ENCODE results near the gene CACNA2D4.

The CACNA2D4 gene

GRCh38 chr12:1870998-1871917 is 47.2 kb downstream of the CACNA2D4 start:
- DNase-seq (ENCODE audit: low read depth) = no peak

- no peak for DNase-seq (ENCODE audit: low read depth)
Observed at GRCh38 chr12:1870086-1870485, 48.4 kb downstream of the CACNA2D4 start.

DNA sequence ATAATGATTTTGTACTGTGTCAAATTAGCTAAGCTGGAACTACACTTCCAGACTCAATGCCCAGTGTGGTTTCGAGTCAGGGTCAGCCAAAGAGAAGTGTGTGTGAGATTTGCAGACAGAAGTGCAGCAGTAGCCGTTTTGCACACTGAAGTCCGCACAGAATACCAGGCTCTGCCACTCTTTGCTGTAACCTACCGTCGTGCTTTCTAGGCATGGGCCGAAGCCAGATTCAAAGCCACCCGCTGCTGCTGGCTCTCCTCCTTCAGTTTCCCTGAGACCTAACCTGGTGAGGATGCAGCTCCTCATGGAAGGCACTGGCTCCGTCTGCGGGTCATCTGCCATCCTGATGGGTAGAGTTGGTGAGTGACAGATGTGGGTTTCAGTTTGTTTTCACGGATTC is 49.3 kb downstream of the CACNA2D4 start:
- DNase-seq (ENCODE audit: low read depth) = no peak

DNA sequence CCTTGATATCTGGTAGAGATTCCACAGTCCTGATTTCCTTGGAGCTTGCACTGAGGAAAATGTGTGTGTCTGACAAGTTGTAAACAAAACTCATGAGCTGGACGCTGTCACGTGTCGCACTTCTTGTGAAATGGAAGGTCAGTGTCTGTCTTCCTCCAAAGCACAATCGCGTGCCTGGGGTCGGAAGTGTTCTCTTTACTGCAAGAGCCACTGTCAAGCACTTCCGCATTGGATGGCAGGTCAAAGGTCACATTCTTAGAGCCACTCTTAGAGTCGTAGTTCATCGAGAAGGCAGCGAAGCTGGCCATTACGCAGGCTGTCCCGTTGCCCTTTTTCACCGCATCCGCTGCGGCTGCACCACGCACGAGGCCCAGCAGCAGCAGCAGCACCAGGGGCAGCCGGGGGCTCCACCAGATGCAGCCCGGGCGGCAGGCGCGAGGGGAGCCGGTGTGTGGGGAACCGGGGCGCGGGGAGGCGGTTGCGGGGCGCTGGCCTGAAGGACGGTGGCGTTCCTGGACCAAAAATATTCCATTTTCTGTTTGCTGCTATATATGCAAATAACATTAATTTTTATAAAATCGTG is 53.1 kb downstream of the CACNA2D4 start:
- no peak for DNase-seq (ENCODE audit: low read depth)

DNA sequence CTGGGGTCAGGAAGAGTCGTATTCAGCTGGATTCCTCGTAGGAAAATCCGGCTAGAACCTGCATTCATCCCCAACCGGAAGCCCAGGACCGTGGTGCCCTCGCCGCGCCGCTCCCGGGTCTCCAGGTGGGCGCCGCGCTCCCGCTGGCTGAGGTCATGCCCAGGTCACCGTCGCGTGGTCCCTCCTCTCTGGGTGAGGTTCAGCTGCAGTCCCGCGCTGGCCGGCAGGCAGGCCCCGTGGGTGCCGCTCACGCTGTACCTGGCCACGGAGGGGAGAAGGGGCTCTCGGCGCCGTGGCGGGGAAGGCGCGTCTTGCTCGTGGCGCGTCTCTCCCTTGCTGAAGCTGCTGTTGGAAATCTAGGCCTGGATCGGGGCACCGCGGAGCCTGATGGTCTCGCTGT is 53.6 kb downstream of the CACNA2D4 start:
- no peak for DNase-seq (ENCODE audit: low read depth)

- no peak for DNase-seq (ENCODE audit: low read depth)
Observed at GRCh38 chr12:1864456-1864855, 54.0 kb downstream of the CACNA2D4 start.

- DNase-seq (ENCODE audit: low read depth) = no peak
Observed at GRCh38 chr12:1863823-1864222, 54.6 kb downstream of the CACNA2D4 start.

- no peak for DNase-seq (ENCODE audit: low read depth)
Observed at GRCh38 chr12:1862973-1863372, 55.5 kb downstream of the CACNA2D4 start.

GRCh38 chr12:1859643-1860042 is 58.8 kb downstream of the CACNA2D4 start:
- DNase-seq (ENCODE audit: low read depth) = no peak

- no peak for DNase-seq (ENCODE audit: low read depth)
Observed at GRCh38 chr12:1858456-1858855, 60.0 kb downstream of the CACNA2D4 start.

DNA sequence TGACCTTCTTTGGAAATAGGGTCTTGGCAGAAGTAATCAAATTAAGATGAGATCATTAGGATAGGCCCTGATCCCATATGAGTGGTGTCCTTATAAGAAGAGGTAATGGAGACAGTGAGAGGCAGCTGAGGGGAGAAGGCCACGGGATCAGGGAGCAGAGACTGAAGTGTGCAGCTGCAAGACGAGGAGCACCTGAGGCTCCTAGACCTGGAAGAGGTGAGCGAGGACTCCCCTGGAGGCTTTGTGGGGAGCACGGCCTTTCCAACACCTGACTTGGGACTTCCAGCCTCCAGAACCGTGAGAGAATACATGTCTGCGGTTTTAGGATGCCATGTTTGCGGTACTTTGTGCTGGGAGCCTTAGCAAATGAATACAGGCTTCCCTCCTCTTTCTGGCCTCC is 60.6 kb downstream of the CACNA2D4 start:
- DNase-seq (ENCODE audit: low read depth) = no peak

DNA sequence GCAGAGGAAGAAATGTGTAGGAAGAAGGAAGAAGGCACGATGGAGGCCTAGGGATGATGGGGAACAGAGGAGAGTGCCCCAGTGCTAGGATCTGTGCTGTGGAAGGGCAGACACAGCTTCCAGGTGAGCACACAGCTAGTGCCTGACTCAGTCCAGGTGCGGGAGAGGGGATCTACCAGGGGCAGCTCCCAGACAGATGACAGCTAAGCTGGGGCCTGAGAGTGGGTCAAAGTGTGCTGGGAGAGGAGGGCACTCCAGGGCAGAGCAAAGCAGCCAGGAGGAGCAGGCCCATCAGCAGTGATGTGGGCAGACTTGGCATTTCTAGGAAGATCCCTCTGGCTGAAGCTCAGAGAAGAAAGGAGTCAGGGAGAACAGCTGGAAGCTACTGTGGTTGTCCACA is 61.4 kb downstream of the CACNA2D4 start:
- DNase-seq (ENCODE audit: low read depth) = no peak

DNA sequence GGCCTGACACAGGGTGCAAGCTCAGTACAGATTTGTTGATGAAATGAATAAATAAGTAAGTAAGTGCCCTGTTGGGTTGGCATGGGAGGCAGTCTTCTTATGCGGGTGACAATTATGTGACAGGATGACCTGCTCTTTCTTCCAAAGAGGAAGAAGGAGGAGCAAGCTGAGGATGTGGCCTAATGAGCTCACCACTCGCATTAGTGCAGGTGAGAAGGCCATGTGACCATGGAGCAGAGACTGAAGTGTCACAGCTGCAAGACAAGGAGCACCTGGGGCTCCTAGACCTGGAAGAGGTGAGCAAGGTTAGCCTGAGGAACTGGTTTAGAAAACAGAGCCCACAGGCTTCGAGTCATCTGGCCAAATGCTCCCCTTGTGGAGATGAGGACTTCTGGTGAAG is 63.2 kb downstream of the CACNA2D4 start:
- no peak for DNase-seq (ENCODE audit: low read depth)

- no peak for DNase-seq (ENCODE audit: low read depth)
Observed at GRCh38 chr12:1853716-1854115, 64.7 kb downstream of the CACNA2D4 start.

DNA sequence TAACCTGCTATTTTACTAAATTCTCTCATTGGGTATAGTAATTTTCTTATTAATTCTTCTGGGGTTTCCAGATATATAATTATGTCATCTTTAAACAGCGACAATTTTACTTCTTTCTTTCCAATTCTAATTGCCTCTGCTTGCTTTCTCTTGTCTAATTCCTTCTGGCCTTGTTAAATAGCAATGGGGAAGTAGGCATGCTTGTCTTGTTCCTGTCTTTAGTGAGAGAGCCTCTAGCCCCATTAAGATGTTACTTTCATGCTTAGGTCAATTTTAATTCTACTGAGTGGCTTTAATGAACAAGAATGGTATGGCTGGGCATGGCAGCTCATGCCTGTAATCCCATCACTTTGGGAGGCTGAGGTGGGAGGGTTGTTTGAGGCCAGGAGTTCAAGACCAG is 66.4 kb downstream of the CACNA2D4 start:
- DNase-seq (ENCODE audit: low read depth) = no peak

- DNase-seq (ENCODE audit: low read depth) = no peak
Observed at GRCh38 chr12:1851151-1851701, 67.2 kb downstream of the CACNA2D4 start.

DNA sequence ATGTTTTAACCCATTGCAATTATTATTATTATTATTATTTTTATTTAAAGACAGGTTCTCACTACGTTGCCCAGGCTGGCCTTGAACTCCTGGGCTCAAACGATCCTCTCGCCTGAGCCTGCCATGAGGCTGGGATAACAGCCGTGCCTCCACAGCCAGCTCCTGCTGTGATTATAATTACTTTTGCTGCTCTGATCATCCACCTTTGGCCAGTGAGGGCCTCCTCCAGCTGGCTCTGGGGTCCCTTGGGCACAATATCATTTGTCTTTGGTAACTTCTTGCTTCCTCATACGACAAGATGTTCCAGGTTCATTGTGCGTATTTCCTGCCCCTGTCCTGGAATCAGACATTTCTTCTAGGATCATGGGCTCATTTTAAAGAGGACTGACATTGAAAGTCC is 69.7 kb downstream of the CACNA2D4 start:
- DNase-seq (ENCODE audit: low read depth) = no peak

DNA sequence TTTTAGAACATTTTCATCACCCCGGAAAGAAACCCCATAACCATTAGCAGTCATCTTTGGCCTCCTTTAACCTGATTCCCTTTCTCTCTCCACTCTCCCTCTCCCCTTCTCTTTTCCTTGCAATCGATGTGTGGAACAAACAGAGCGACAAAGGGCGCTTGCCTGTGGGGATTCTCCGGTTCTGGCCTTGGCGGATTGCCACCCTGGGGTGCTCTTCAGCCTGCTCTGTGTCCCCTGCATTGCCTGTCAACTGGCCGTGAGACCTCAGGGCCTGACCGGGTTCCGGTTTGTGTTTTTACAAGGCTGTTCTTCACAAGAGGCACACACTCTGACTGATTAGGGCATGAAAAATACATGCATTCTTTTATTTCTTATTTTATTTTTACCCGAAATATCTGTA is 70.3 kb downstream of the CACNA2D4 start:
- DNase-seq (ENCODE audit: low read depth) = no peak

DNA sequence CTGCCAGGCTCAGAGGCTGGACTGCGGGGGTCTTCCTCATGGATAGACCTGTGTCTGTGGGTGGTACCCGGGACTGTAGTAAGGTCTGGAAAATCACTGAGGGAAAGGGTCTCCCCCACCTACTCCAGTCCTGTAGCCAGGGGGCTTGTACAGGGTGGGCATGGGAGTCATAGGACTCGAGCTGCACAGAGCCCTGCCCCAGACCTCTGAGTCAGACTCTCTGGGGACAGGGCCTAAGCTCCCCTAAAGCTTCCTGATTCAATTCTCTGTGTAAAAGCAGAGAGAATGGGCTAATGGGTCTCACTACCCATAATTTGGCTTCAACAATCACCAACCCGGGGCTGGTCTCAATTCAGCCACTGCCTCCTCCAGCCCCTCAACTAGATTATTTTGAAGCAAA is 71.0 kb downstream of the CACNA2D4 start:
- DNase-seq (ENCODE audit: low read depth) = no peak

DNA sequence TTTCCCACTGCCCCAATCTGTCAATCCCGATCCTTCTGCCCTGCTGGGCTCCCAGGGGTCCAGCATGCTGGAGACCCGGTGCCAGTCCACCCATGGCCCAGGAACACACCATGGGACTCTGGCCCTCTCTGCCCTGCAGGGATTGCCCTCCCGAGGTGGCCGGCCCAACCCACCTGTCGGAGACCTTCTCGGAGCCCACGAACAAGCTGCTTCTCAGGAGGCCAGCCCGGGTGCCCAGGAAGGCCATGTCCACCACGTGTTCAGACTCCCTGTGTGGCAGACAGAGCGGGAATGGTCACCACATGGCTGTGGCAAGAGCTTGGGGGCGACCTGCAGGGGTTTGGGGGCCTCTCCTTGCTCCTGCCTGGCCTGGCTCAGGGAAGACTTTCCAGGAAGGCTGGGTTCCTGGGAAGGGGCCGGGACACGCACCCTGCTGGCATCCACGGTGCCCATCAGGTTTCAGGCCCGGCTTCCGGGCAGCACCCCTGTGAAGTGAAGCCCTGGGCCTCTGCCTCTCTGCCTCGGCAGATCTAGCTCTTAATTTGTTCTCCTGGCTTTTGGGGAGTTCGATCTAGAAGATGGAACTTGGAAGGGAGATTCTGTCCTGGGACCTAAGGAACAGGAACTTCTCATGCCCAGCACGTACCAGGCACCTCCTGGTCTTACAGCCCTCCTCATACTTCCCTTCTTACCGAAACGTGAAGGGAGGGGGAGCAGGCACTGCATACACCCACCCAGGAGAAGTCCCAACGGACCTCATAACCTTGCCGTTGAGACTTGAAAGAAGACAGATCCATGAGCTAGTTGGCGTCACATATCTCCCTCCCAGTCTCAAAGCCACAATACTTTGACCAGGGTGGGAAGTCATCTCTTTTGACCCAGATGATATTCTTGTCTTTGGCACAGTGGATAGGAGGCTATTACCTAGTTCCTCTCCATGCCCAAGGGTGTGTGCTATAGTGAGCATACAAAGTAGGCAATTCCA is 71.7 kb downstream of the CACNA2D4 start:
- no peak for DNase-seq (ENCODE audit: low read depth)

- DNase-seq (ENCODE audit: low read depth) = no peak
Observed at GRCh38 chr12:1845886-1846285, 72.6 kb downstream of the CACNA2D4 start.

DNA sequence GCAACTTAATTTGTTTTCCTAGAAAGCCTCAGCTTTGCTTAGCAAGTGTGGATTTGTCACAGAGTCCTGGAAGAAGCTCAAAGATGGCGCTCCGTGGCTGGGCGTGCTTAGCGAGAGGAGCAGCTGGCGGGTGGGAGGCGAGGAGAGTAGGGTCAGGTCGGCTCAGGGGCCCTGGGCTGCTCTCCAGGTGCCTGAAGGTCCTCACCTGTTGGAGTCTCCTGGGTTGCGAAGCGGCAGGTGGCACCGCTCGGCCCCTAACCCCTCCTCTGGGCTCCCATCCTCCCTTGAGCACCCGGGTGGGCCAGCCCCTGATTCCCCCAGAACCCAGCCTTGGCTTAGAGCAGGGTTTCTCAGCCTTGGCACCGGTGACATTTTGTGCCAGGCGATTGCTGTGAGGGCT is 73.0 kb downstream of the CACNA2D4 start:
- no peak for DNase-seq (ENCODE audit: low read depth)

Data from stimulated activated CD8-positive, alpha-beta memory T cell treated with anti-CD3 and anti-CD28 coated beads, Interleukin-15, amount 100 ng/mL, for 24 hours (primary cell).